HepG2 (cell line): ENCODE data around the gene GNB3. TPM values are rescaled to one million over a fixed set of nuclear protein-coding genes. Genes with fewer than 3 reads are reported as not detected.

Experiments
- AKNA ChIP-seq: sonication (generic); formaldehyde crosslinking; IDR thresholded peaks from 2 replicates; pipeline ENCODE4 v1.4.0; 2020; ENCODE audit warnings: missing genetic modification reagents, borderline replicate concordance
- FUBP1 ChIP-seq: sonication (generic); formaldehyde crosslinking; IDR thresholded peaks from 2 replicates; pipeline ENCODE4 v1.5.1; 2020; ENCODE audit warnings: missing genetic modification reagents, mild to moderate bottlenecking, borderline replicate concordance
- PAF1 ChIP-seq: IDR thresholded peaks from 2 replicates; pipeline ENCODE4 v1.6.1; 2016; ENCODE audit warnings: missing genetic modification reagents, missing compliant biosample characterization
- ZNF224 ChIP-seq: sonication (generic); formaldehyde crosslinking; IDR thresholded peaks from 2 replicates; pipeline ENCODE4 v1.5.0; 2020; ENCODE audit warnings: mild to moderate bottlenecking, missing genetic modification reagents
- polyA plus RNA-seq, 8 experiments: library from polyadenylated mRNA; depleted of rRNA in 3 of 8; stranded (reverse) in 7 of 8; unstranded in 1 of 8; fragments of >200 nt; fragmentation: Illumina TruSeq in 4 of 8; extraction: Trizol in 4 of 8; gene quantifications; 2 replicates each; pipeline versions ENCODE4 v1.2.1 to v1.2.3, GENCODE V29; 2011 to 2016; ENCODE audit warnings: low read depth in 4 of 8, missing spikeins in 1 of 8, mixed read lengths in 1 of 8; ENCODE audit not compliant: insufficient read depth in 1 of 8
- total RNA-seq, 5 experiments: library from RNA; depleted of rRNA; stranded (reverse); fragments of >200 nt; fragmentation: Illumina TruSeq; extraction: Trizol; gene quantifications; 2 replicates each; pipeline ENCODE4 v1.2.3, GENCODE V29; 2016; ENCODE audit warnings: low read depth in 1 of 5
- TF ChIP-seq, protein P1 (sequence below), 2 experiments: fragments of 450-650 bp in 1 of 2; sonication (generic) in 1 of 2; formaldehyde crosslinking in 1 of 2; IDR thresholded peaks; 2 replicates each; pipeline versions ENCODE4 v1.6.1 to v1.8.0; 2016 to 2022; ENCODE audit warnings: antibody characterized with exemption in 1 of 2, mild to moderate bottlenecking in 1 of 2, missing genetic modification reagents in 1 of 2
- TF ChIP-seq, protein P2 (sequence below): sonication (generic); formaldehyde crosslinking; IDR thresholded peaks from 2 replicates; pipeline ENCODE4 v1.5.0; 2020; ENCODE audit warnings: mild to moderate bottlenecking, missing genetic modification reagents
- TF ChIP-seq, protein P3 (sequence below): sonication (generic); formaldehyde crosslinking; conservative IDR thresholded peaks from 2 replicates; pipeline ENCODE4 v1.8.0; 2022; ENCODE audit warnings: low read depth, missing genetic modification reagents

GNB3 gene
- total and polyA plus RNA-seq, 2 of the 13 experiments (the other 11 are each of a cell fraction or from before 2014, with no cell fraction given), result 1.3 to 3.6 TPM

GRCh38 chr12:6894321-6894720 lies 53.6 kb downstream of the GNB3 start (continued):
- TF ChIP-seq, protein P1, sequence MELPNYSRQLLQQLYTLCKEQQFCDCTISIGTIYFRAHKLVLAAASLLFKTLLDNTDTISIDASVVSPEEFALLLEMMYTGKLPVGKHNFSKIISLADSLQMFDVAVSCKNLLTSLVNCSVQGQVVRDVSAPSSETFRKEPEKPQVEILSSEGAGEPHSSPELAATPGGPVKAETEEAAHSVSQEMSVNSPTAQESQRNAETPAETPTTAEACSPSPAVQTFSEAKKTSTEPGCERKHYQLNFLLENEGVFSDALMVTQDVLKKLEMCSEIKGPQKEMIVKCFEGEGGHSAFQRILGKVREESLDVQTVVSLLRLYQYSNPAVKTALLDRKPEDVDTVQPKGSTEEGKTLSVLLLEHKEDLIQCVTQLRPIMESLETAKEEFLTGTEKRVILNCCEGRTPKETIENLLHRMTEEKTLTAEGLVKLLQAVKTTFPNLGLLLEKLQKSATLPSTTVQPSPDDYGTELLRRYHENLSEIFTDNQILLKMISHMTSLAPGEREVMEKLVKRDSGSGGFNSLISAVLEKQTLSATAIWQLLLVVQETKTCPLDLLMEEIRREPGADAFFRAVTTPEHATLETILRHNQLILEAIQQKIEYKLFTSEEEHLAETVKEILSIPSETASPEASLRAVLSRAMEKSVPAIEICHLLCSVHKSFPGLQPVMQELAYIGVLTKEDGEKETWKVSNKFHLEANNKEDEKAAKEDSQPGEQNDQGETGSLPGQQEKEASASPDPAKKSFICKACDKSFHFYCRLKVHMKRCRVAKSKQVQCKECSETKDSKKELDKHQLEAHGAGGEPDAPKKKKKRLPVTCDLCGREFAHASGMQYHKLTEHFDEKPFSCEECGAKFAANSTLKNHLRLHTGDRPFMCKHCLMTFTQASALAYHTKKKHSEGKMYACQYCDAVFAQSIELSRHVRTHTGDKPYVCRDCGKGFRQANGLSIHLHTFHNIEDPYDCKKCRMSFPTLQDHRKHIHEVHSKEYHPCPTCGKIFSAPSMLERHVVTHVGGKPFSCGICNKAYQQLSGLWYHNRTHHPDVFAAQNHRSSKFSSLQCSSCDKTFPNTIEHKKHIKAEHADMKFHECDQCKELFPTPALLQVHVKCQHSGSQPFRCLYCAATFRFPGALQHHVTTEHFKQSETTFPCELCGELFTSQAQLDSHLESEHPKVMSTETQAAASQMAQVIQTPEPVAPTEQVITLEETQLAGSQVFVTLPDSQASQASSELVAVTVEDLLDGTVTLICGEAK (IDR thresholded peaks at IDR 0.05), result no peak
- TF ChIP-seq, protein P1 (CRISPR knock-in tag; IDR thresholded peaks at IDR 0.05), result no peak
- TF ChIP-seq ZNF224 (CRISPR knock-in tag) (no peak), FUBP1 (CRISPR knock-in tag) (no peak), AKNA (CRISPR knock-in tag) (no peak), PAF1 (CRISPR knock-in tag) (no peak)
- TF ChIP-seq, protein P2, sequence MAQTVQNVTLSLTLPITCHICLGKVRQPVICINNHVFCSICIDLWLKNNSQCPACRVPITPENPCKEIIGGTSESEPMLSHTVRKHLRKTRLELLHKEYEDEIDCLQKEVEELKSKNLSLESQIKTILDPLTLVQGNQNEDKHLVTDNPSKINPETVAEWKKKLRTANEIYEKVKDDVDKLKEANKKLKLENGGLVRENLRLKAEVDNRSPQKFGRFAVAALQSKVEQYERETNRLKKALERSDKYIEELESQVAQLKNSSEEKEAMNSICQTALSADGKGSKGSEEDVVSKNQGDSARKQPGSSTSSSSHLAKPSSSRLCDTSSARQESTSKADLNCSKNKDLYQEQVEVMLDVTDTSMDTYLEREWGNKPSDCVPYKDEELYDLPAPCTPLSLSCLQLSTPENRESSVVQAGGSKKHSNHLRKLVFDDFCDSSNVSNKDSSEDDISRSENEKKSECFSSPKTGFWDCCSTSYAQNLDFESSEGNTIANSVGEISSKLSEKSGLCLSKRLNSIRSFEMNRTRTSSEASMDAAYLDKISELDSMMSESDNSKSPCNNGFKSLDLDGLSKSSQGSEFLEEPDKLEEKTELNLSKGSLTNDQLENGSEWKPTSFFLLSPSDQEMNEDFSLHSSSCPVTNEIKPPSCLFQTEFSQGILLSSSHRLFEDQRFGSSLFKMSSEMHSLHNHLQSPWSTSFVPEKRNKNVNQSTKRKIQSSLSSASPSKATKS (CRISPR knock-in tag), result no peak
- TF ChIP-seq, protein P3, sequence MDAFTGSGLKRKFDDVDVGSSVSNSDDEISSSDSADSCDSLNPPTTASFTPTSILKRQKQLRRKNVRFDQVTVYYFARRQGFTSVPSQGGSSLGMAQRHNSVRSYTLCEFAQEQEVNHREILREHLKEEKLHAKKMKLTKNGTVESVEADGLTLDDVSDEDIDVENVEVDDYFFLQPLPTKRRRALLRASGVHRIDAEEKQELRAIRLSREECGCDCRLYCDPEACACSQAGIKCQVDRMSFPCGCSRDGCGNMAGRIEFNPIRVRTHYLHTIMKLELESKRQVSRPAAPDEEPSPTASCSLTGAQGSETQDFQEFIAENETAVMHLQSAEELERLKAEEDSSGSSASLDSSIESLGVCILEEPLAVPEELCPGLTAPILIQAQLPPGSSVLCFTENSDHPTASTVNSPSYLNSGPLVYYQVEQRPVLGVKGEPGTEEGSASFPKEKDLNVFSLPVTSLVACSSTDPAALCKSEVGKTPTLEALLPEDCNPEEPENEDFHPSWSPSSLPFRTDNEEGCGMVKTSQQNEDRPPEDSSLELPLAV (CRISPR knock-in tag), result no peak
